H9 (cell line): ENCODE results near the gene DCTPP1. TPM values are rescaled to one million over a fixed set of nuclear protein-coding genes. Genes with fewer than 3 reads are reported as not detected.

ENCODE experiments used
- DNase-seq: peaks from one replicate; pipeline ENCODE4 v3.0.0-alpha.2; 2017
- H2AFZ ChIP-seq: one replicate; pipeline ENCODE4 v1.6.1; 2013; ENCODE audit warnings: mild to moderate bottlenecking, low read length, control low read depth, moderate library complexity
- H2AK5ac ChIP-seq: 2 replicates; pipeline ENCODE4 v1.6.1; 2013; ENCODE audit warnings: low read length, control low read depth, mixed read lengths; ENCODE audit not compliant: insufficient read length
- H2BK120ac ChIP-seq: one replicate; pipeline ENCODE4 v1.6.1; 2013; ENCODE audit warnings: low read depth, mild to moderate bottlenecking, low read length, control low read depth, inconsistent platforms; ENCODE audit not compliant: poor library complexity, severe bottlenecking
- H2BK12ac ChIP-seq: 2 replicates; pipeline ENCODE4 v1.6.1; 2013; ENCODE audit warnings: low read length, control low read depth, mixed read lengths, low read depth; ENCODE audit not compliant: insufficient read length
- H2BK15ac ChIP-seq: 2 replicates; pipeline ENCODE4 v1.6.1; 2013; ENCODE audit warnings: low read depth, low read length, control low read depth
- H2BK20ac ChIP-seq: one replicate; pipeline ENCODE4 v1.6.1; 2013; ENCODE audit warnings: low read depth, mild to moderate bottlenecking, low read length, control low read depth, inconsistent platforms; ENCODE audit not compliant: poor library complexity, severe bottlenecking
- H2BK5ac ChIP-seq: 2 replicates; pipeline ENCODE4 v1.6.1; 2013; ENCODE audit warnings: low read length, control low read depth, mixed read lengths; ENCODE audit not compliant: insufficient read length
- H3K14ac ChIP-seq: 2 replicates; pipeline ENCODE4 v1.6.1; 2013; ENCODE audit warnings: low read length, control low read depth; ENCODE audit not compliant: insufficient read depth
- H3K18ac ChIP-seq: 2 replicates; pipeline ENCODE4 v1.6.1; 2013; ENCODE audit warnings: low read depth, mild to moderate bottlenecking, mixed read lengths, low read length, control low read depth; ENCODE audit not compliant: insufficient read length
- H3K23ac ChIP-seq: 2 replicates; pipeline ENCODE4 v1.6.1; 2013; ENCODE audit warnings: low read length, control low read depth, mixed read lengths, low read depth; ENCODE audit not compliant: insufficient read length
- H3K23me2 ChIP-seq: 2 replicates; pipeline ENCODE4 v1.6.1; 2013; ENCODE audit warnings: low read depth, mild to moderate bottlenecking, mixed read lengths, low read length, control low read depth; ENCODE audit not compliant: insufficient read length, poor library complexity, severe bottlenecking
- H3K27ac ChIP-seq: 2 replicates; pipeline ENCODE4 v1.5.1; 2013; ENCODE audit warnings: low read length, control low read depth, mixed read lengths, low read depth; ENCODE audit not compliant: insufficient read length
- H3K27me3 ChIP-seq: 2 replicates; pipeline ENCODE4 v1.6.1; 2013; ENCODE audit warnings: low read length, control low read depth, inconsistent platforms; ENCODE audit not compliant: insufficient read depth
- H3K4ac ChIP-seq: 2 replicates; pipeline ENCODE4 v1.6.1; 2013; ENCODE audit warnings: low read depth, mild to moderate bottlenecking, control low read depth, inconsistent platforms, low read length, moderate library complexity
- H3K4me1 ChIP-seq: 2 replicates; pipeline ENCODE4 v1.6.1; 2013; ENCODE audit warnings: low read length, control low read depth, inconsistent platforms; ENCODE audit not compliant: insufficient read depth
- H3K4me2 ChIP-seq: 2 replicates; pipeline ENCODE4 v1.6.1; 2013; ENCODE audit warnings: low read length, control low read depth, mixed read lengths; ENCODE audit not compliant: insufficient read length, insufficient read depth
- H3K56ac ChIP-seq: 2 replicates; pipeline ENCODE4 v1.6.1; 2013; ENCODE audit warnings: low read depth, mild to moderate bottlenecking, mixed read lengths, low read length, control low read depth; ENCODE audit not compliant: insufficient read length
- H3K79me1 ChIP-seq: 2 replicates; pipeline ENCODE4 v1.6.1; 2013; ENCODE audit warnings: low read depth, mild to moderate bottlenecking, moderate library complexity, low read length, control low read depth, inconsistent platforms; ENCODE audit not compliant: insufficient read depth, poor library complexity, severe bottlenecking
- H3K79me2 ChIP-seq: 2 replicates; pipeline ENCODE4 v1.6.1; 2013; ENCODE audit warnings: low read length, control low read depth, inconsistent platforms; ENCODE audit not compliant: insufficient read depth
- H3K9ac ChIP-seq: 2 replicates; pipeline ENCODE4 v1.6.1; 2013; ENCODE audit warnings: low read length, control low read depth, mixed read lengths; ENCODE audit not compliant: insufficient read length; ENCODE audit errors: extremely low read depth
- H3K9me3 ChIP-seq: one replicate; pipeline ENCODE4 v1.6.1; 2013; ENCODE audit warnings: low read depth, low read length, inconsistent platforms; ENCODE audit not compliant: control insufficient read depth
- H3T11ph ChIP-seq: one replicate; pipeline ENCODE4 v1.6.1; 2013; ENCODE audit warnings: mild to moderate bottlenecking, low read length, control low read depth, inconsistent platforms
- H4K20me1 ChIP-seq: one replicate; pipeline ENCODE4 v1.6.1; 2013; ENCODE audit not compliant: control insufficient read depth, insufficient read length, insufficient read depth
- H4K5ac ChIP-seq: 2 replicates; pipeline ENCODE4 v1.6.1; 2013; ENCODE audit warnings: low read depth, mild to moderate bottlenecking, mixed read lengths, low read length, control low read depth; ENCODE audit not compliant: insufficient read length
- H4K8ac ChIP-seq: replicated peaks from 2 replicates; pipeline ENCODE4 v1.6.1; 2013; ENCODE audit warnings: low read length, control low read depth, mixed read lengths, low read depth; ENCODE audit not compliant: insufficient read length
- H4K91ac ChIP-seq: 2 replicates; pipeline ENCODE4 v1.6.1; 2013; ENCODE audit warnings: low read depth, mild to moderate bottlenecking, moderate library complexity, mixed read lengths, low read length, control low read depth; ENCODE audit not compliant: insufficient read length
- H3K27ac Mint-ChIP-seq, 3 experiments: 2 replicates in 2 of 3; 3 replicates in 1 of 3; pipeline ENCODE4 v1.8.0; 2020 to 2021; ENCODE audit warnings: mixed read lengths in 3 of 3, mild to moderate bottlenecking in 1 of 3, moderate library complexity in 1 of 3
- H3K27me3 Mint-ChIP-seq: 2 replicates; pipeline ENCODE4 v1.8.0; 2021; ENCODE audit warnings: low read depth, mild to moderate bottlenecking, moderate library complexity, mixed read lengths
- H3K36me3 Mint-ChIP-seq, 3 experiments: 2 replicates in 2 of 3; 3 replicates in 1 of 3; pipeline ENCODE4 v1.8.0; 2020 to 2021; ENCODE audit warnings: low read depth in 3 of 3, mixed read lengths in 3 of 3; ENCODE audit not compliant: insufficient read depth in 1 of 3
- H3K4me1 Mint-ChIP-seq, 2 experiments: 2 replicates each; pipeline ENCODE4 v1.8.0; 2020; ENCODE audit warnings: mixed read lengths in 2 of 2
- H3K4me3 Mint-ChIP-seq, 2 experiments: 2 replicates in 1 of 2; 3 replicates in 1 of 2; pipeline ENCODE4 v1.8.0; 2020 to 2021; ENCODE audit warnings: mild to moderate bottlenecking in 2 of 2, mixed read lengths in 2 of 2, moderate library complexity in 1 of 2
- H3K9me3 Mint-ChIP-seq, 2 experiments: 2 replicates in 1 of 2; 3 replicates in 1 of 2; pipeline ENCODE4 v1.8.0; 2020; ENCODE audit warnings: mild to moderate bottlenecking in 2 of 2, mixed read lengths in 2 of 2, moderate library complexity in 1 of 2
- WGBS: extraction: QIAGEN DNeasy Blood & Tissue Kit; methylation state at CpG from one replicate; pipeline ENCODE4 v1.1.7; 2013; ENCODE audit warnings: missing lambda C conversion rate, low lambda C conversion rate, mixed read lengths; ENCODE audit not compliant: insufficient read length; ENCODE audit errors: extremely low coverage; 5-methylcytosine and 5-hydroxymethylcytosine counted together
- total RNA-seq: library from RNA; stranded (reverse); gene quantifications from 2 replicates; pipeline ENCODE4 v1.2.1, GENCODE V29; 2021
- TF ChIP-seq, protein P1 (sequence below): fragments of 200-600 bp; sonication (generic); conservative IDR thresholded peaks from 3 replicates; pipeline ENCODE4 v1.8.0; 2021; ENCODE audit warnings: antibody characterized with exemption, mild to moderate bottlenecking

Gene DCTPP1
- total RNA-seq, 1 experiment from 2014 or later = 78.3 TPM

DNA sequence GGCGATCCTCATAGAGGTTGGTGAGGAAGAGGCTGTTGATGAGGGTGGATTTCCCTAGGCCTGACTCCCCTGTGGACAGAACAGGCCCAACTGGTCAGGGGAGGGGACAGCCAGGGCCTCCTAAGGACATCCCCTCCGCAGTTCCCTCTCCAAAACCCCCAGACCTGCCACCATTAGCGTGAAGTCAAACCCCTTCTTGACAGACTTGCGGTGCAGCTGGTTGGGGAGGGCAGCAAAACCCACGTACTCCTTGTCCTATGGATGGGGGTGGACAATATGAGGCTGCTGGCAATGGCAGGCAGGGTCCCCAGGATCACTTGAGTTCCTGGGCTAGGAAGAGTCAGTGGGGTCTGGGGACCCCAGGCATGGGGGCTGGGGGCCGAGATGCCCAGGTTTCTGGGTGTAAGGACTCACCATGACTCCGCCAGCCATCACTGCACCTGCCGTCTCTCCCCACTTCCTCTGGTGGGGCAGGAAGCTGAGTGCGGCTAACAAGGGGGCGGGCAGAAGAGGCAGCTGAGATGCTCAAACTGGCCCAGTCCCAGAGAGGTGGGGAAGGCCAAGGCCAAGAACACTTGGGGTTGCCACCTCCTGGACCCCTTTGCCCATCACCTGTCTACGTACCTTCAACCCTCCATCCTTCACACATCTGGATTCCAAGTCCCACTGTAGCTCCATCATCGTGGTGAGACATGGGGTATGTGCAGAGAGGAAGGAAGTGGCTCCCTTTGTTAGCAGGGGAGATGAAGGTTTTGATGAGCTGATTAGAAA lies 47.5 kb downstream of the DCTPP1 start, which contains the start of gene SEPTIN1:
TSS of gene SEPTIN1 (minus strand) at position 451 of the 771 bp plus-strand sequence. CDS start at position 432, 19 bp downstream.
- peaks cover 11% of the 10 kb centered on the region for H3K23me2 ChIP-seq
- H3K4me2 ChIP-seq = no peak within 1 kb of the TSS
- H4K91ac ChIP-seq = no peak within 1 kb of the TSS
- WGBS = no CpG with 5 or more reads among the region's 12 CpGs
- H2BK12ac ChIP-seq = no peak within 1 kb of the TSS
- peaks cover 2 to 4% (median 2%) of the 10 kb centered on the region in 3 experiments; a peak in 4 of 7 replicates for H3K36me3 Mint-ChIP-seq
- H3K9me3 Mint-ChIP-seq = no peaks in the 10 kb centered on the region; a peak in 1 of 5 replicates
- H3K4me3 Mint-ChIP-seq = peak within 1 kb of the TSS in 1 of 2 experiments; percentile 18; a peak in 2 of 5 replicates
- H3K4me1 Mint-ChIP-seq = peaks cover 13 to 18% of the 10 kb centered on the region in 2 experiments
- no peak within 1 kb of the TSS for H3K14ac ChIP-seq
- H3K27me3 Mint-ChIP-seq = no peaks in the 10 kb centered on the region; the same call in 1 of the 2 replicates
- no peaks in the 10 kb centered on the region for H3K79me1 ChIP-seq
- H3K4ac ChIP-seq = no peak within 1 kb of the TSS
- no peak within 1 kb of the TSS for H3K18ac ChIP-seq
- no peak within 1 kb of the TSS for H2AK5ac ChIP-seq
- H3T11ph ChIP-seq = no peak within 1 kb of the TSS
- H3K56ac ChIP-seq = no peak within 1 kb of the TSS
- H3K27me3 ChIP-seq = no peaks in the 10 kb centered on the region
- no peak within 1 kb of the TSS for H2BK5ac ChIP-seq
- no peak within 1 kb of the TSS for H2BK120ac ChIP-seq
- H4K8ac ChIP-seq = no peak within 1 kb of the TSS
- H3K27ac Mint-ChIP-seq = peak within 1 kb of the TSS in 2 of 3 experiments; percentile 68 to 80; a peak in 2 of 7 replicates
- TF ChIP-seq, protein P1, sequence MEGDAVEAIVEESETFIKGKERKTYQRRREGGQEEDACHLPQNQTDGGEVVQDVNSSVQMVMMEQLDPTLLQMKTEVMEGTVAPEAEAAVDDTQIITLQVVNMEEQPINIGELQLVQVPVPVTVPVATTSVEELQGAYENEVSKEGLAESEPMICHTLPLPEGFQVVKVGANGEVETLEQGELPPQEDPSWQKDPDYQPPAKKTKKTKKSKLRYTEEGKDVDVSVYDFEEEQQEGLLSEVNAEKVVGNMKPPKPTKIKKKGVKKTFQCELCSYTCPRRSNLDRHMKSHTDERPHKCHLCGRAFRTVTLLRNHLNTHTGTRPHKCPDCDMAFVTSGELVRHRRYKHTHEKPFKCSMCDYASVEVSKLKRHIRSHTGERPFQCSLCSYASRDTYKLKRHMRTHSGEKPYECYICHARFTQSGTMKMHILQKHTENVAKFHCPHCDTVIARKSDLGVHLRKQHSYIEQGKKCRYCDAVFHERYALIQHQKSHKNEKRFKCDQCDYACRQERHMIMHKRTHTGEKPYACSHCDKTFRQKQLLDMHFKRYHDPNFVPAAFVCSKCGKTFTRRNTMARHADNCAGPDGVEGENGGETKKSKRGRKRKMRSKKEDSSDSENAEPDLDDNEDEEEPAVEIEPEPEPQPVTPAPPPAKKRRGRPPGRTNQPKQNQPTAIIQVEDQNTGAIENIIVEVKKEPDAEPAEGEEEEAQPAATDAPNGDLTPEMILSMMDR = no peak
- no peaks in the 10 kb centered on the region for H3K9me3 ChIP-seq
- H3K27ac ChIP-seq = no peak within 1 kb of the TSS
- no peak within 1 kb of the TSS for H4K5ac ChIP-seq
- H4K20me1 ChIP-seq = no peaks in the 10 kb centered on the region
- no peak within 1 kb of the TSS for H3K9ac ChIP-seq
- H2AFZ ChIP-seq = no peak within 1 kb of the TSS
- H3K4me1 ChIP-seq = no peaks in the 10 kb centered on the region; the same call in 1 of the 2 replicates
- DNase-seq = no peak
- no peaks in the 10 kb centered on the region for H3K79me2 ChIP-seq
- no peak within 1 kb of the TSS for H2BK15ac ChIP-seq
- no peak within 1 kb of the TSS for H3K23ac ChIP-seq
- H2BK20ac ChIP-seq = no peak within 1 kb of the TSS
